Body of pancreas (tissue), 4 donors: Measurements from ENCODE around the gene ASB14. TPM values are rescaled to one million over a fixed set of nuclear protein-coding genes. Genes with fewer than 3 reads are reported as not detected.

Source experiments
- ATAC-seq: fragments of 150-250 bp; one replicate; pipeline ENCODE4 v1.9.1; 2016
- DNase-seq, 4 donors: peaks; one replicate each; pipeline ENCODE4 v3.0.0-alpha.2; 2019
- H3K27ac ChIP-seq, 4 donors: fragments of 200-600 bp; sonication (generic); 1 replicate in 3 of 4; 2 replicates in 1 of 4; pipeline versions ENCODE4 v1.5.1 to v1.6.1; 2016 to 2019; ENCODE audit warnings: mild to moderate bottlenecking in 1 of 4, mixed read lengths in 1 of 4, moderate library complexity in 1 of 4
- H3K27me3 ChIP-seq, 2 donors: fragments of 200-600 bp; sonication (generic); one replicate each; pipeline ENCODE4 v1.6.0; 2016; ENCODE audit warnings: mild to moderate bottlenecking in 1 of 2
- H3K36me3 ChIP-seq, 2 donors: fragments of 200-600 bp; sonication (generic); replicated peaks in 1 of 2; 2 replicates each; pipeline ENCODE4 v1.5.1; 2016; ENCODE audit warnings: low read depth in 2 of 2; ENCODE audit not compliant: insufficient read depth in 1 of 2
- H3K4me1 ChIP-seq: fragments of 200-600 bp; sonication (generic); one replicate; pipeline ENCODE4 v1.6.0; 2016
- H3K4me3 ChIP-seq, 2 donors: fragments of 200-600 bp; sonication (generic); 1 replicate in 1 of 2; 2 replicates in 1 of 2; pipeline ENCODE4 v1.5.1; 2016 to 2019
- H3K9me3 ChIP-seq, 3 donors: fragments of 200-600 bp; sonication (generic); 1 replicate in 2 of 3; 2 replicates in 1 of 3; pipeline ENCODE4 v1.5.1; 2016
- POLR2A ChIP-seq, 3 donors: fragments of 450-650 bp; IDR thresholded peaks; one replicate each; pipeline ENCODE4 v1.6.1; 2016; ENCODE audit warnings: antibody characterized with exemption in 3 of 3, mild to moderate bottlenecking in 2 of 3
- WGBS, 2 donors: methylation state at CpG; one replicate each; pipeline ENCODE4 v1.1.5; 2017; 5-methylcytosine and 5-hydroxymethylcytosine counted together
- intact Hi-C: fragments of 100-400 bp; cut with DNase I; formaldehyde crosslinking; loops from one replicate; pipeline ENCODE4 v1.15.1; 2023
- total RNA-seq, 2 donors: library from RNA; depleted of rRNA; stranded (reverse); fragments of >200 nt; gene quantifications; one replicate each; pipeline ENCODE4 v1.1.0, GENCODE V29; 2016
- TF ChIP-seq, protein P1 (sequence below), 7 experiments: fragments of 450-650 bp in 4 of 7; fragments of 200-600 bp in 3 of 7; sonication (generic) in 3 of 7; IDR thresholded peaks; one replicate each; pipeline ENCODE4 v1.5.1; 2016 to 2019; ENCODE audit warnings: antibody characterized with exemption in 7 of 7

Gene ASB14
- total RNA-seq, 2 donors from 2014 or later = not detected

DNA sequence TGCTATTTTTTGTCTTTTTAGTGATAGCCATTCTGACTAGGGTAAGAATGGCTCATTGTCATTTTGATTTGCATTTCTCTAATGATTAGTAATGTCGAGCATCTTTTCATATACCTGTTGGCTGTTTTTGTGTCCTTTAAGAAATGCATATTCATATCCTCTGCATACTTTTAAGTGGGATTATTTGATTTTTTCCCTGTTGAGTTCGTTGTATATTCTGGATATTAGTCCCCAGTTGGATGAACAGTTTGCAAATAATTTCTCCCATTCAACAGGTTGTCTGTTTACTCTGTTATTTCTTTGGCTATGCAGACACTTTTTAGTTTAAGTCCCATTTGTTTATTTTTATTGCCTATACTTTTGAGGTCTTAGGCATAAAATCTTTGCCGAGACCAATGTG is 30.6 kb downstream of the ASB14 start:
- TF ChIP-seq, protein P1, sequence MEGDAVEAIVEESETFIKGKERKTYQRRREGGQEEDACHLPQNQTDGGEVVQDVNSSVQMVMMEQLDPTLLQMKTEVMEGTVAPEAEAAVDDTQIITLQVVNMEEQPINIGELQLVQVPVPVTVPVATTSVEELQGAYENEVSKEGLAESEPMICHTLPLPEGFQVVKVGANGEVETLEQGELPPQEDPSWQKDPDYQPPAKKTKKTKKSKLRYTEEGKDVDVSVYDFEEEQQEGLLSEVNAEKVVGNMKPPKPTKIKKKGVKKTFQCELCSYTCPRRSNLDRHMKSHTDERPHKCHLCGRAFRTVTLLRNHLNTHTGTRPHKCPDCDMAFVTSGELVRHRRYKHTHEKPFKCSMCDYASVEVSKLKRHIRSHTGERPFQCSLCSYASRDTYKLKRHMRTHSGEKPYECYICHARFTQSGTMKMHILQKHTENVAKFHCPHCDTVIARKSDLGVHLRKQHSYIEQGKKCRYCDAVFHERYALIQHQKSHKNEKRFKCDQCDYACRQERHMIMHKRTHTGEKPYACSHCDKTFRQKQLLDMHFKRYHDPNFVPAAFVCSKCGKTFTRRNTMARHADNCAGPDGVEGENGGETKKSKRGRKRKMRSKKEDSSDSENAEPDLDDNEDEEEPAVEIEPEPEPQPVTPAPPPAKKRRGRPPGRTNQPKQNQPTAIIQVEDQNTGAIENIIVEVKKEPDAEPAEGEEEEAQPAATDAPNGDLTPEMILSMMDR (IDR thresholded peaks at IDR 0.05) = no peak
- no peak for TF ChIP-seq POLR2A (IDR thresholded peaks at IDR 0.05)
- DNase-seq = no peak
- no peak overlapping the region for H3K27ac ChIP-seq
- H3K36me3 ChIP-seq = peaks cover 0 to 56% of the 10 kb centered on the region in 2 donors
- 92 to 94% methylated on average over 3 of the region's 3 CpGs for WGBS, 2 donors
- intact Hi-C loops = no loop called here
- H3K4me1 ChIP-seq = no peaks in the 10 kb centered on the region
- no peak overlapping the region for H3K4me3 ChIP-seq
- H3K27me3 ChIP-seq = no peaks in the 10 kb centered on the region
- ATAC-seq = no peak
- no peaks in the 10 kb centered on the region for H3K9me3 ChIP-seq

DNA sequence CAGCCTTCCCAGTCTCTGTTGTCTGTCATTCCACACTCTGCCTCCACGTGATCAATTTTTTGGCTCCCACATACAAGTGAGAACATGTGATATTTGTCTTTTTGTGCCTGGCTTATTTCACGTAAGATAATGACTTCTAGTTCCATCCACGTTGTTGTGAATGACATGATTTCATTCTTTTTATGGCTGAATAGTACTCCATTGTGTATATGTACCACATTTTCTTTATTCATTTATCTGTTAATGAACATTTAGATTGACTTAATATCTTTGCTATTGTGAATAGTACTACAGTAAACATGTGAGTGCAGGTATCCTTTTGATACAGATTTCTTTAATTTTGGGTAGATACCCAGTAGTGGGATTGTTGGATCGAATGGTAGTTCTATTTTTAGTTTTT is 31.4 kb downstream of the ASB14 start:
- WGBS, 2 donors = 75 to 77% methylated on average over 4 of the region's 4 CpGs
- ATAC-seq (no peak), DNase-seq (no peak)
- Histone ChIP-seq H3K27me3 (no peaks in the 10 kb centered on the region), H3K4me3 (no peak overlapping the region), H3K27ac (no peak overlapping the region), H3K4me1 (no peaks in the 10 kb centered on the region), H3K36me3 (peaks cover 0 to 52% of the 10 kb centered on the region in 2 donors), H3K9me3 (no peaks in the 10 kb centered on the region)
- intact Hi-C loops = no loop called here
- TF ChIP-seq POLR2A (IDR thresholded peaks at IDR 0.05) = no peak
- TF ChIP-seq, protein P1 (IDR thresholded peaks at IDR 0.05) = no peak

DNA sequence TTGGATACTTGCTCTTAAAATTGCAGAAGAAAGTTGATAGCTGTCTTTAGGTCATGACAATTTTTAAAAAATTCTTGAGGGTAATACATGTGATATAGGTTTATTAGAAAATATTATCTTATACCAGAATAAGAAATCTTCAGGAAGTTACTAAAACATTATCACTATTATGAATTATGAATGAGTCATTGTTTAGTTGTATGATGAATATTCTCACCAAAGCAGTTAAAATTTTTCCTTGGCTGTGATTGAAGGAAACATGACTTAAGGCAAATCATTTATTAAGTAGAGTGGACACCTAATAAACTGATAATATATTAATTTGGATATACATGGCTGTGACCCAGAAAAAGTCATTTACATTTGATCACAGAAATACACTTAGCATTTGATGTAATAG is 34.8 kb downstream of the ASB14 start:
- no peak for ATAC-seq
- intact Hi-C loops = no loop called here
- peaks cover 0 to 32% of the 10 kb centered on the region in 2 donors for H3K36me3 ChIP-seq
- H3K9me3 ChIP-seq = no peaks in the 10 kb centered on the region
- no peak overlapping the region for H3K27ac ChIP-seq
- TF ChIP-seq POLR2A (IDR thresholded peaks at IDR 0.05) = no peak
- TF ChIP-seq, protein P1 (IDR thresholded peaks at IDR 0.05) = no peak
- no peak for DNase-seq
- no peaks in the 10 kb centered on the region for H3K27me3 ChIP-seq
- peaks cover under 1% of the 10 kb centered on the region for H3K4me1 ChIP-seq
- H3K4me3 ChIP-seq = no peak overlapping the region

DNA sequence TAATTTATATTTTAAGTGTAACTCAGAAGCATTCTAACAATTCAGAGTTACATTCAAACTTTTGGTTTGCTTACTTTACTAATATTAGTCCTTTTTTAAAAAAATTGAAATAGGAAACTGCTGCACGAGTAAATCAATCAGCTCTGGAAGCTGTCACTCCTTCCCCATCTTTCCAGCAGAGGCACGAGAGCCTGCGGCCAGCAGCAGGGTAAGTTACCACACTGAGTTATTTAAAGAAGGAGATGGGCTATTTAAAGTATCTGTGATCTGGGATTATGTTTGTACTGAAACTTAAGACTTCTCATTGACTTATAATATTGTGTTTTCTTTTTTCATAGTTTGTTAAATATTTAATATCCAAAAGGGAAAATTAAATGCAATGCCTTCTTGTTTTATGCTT is 35.6 kb downstream of the ASB14 start:
- DNase-seq (no peak), ATAC-seq (no peak)
- no peaks in the 10 kb centered on the region for H3K27me3 ChIP-seq
- TF ChIP-seq, protein P1 (IDR thresholded peaks at IDR 0.05) = no peak
- intact Hi-C loops = no loop called here
- WGBS, 2 donors = 87% methylated on average over 3 of the region's 3 CpGs
- peaks cover 0 to 30% of the 10 kb centered on the region in 2 donors for H3K36me3 ChIP-seq
- no peak overlapping the region for H3K4me3 ChIP-seq
- H3K27ac ChIP-seq = no peak overlapping the region
- peaks cover 9% of the 10 kb centered on the region for H3K4me1 ChIP-seq
- no peaks in the 10 kb centered on the region for H3K9me3 ChIP-seq

DNA sequence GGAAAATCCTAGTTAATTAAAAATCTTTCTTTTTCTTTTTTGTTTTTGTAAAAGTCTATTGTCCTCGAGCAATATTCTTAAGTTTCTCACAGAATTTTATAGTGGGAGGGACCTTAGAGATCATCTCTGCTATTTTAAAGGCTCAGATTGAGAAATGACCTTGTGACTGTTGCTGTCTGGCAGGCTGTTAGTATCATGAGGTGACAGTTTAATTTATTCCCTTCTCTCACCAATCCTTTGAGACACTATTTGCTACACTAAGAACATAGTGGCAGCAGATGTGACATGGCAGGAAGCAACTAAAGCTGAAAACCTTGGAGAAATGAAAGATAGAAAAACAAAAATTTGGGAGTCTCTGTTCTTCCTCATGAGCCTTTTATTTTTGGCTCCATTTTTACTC is 40.1 kb downstream of the ASB14 start:
- Histone ChIP-seq H3K4me1 (peaks cover 9% of the 10 kb centered on the region), H3K27me3 (no peaks in the 10 kb centered on the region), H3K9me3 (no peaks in the 10 kb centered on the region), H3K4me3 (no peak overlapping the region), H3K36me3 (peaks cover 4 to 10% of the 10 kb centered on the region in 2 donors), H3K27ac (no peak overlapping the region)
- no peak for DNase-seq
- TF ChIP-seq POLR2A (IDR thresholded peaks at IDR 0.05) = no peak
- TF ChIP-seq, protein P1 (IDR thresholded peaks at IDR 0.05) = no peak
- 63 to 79% methylated on average over 1 of the region's 1 CpG for WGBS, 2 donors
- intact Hi-C loops = no loop called here
- no peak for ATAC-seq
